Naive B cell (primary cell): ENCODE measurements around the gene VSNL1. TPM values are rescaled to one million over a fixed set of nuclear protein-coding genes. Genes with fewer than 3 reads are reported as not detected.

Experiments
- ATAC-seq, 2 donors: fragments of 150-1000 bp; cut with Tn5 transposase; 2 replicates each; pipeline ENCODE4 v1.10.0; 2021; ENCODE audit warnings: low read depth in 2 of 2, mild to moderate bottlenecking in 2 of 2, moderate library complexity in 2 of 2
- DNase-seq: peaks from one replicate; pipeline ENCODE4 v3.0.0; 2022
- H3K27ac Mint-ChIP-seq, 6 donors: one replicate each; pipeline ENCODE4 v1.8.0; 2020 to 2022; ENCODE audit warnings: mild to moderate bottlenecking in 6 of 6, mixed read lengths in 6 of 6, moderate library complexity in 5 of 6, inconsistent platforms in 2 of 6
- H3K27me3 Mint-ChIP-seq, 3 donors: one replicate each; pipeline ENCODE4 v1.8.0; 2021 to 2022; ENCODE audit warnings: mixed read lengths in 3 of 3, mild to moderate bottlenecking in 1 of 3
- H3K36me3 Mint-ChIP-seq, 2 donors: one replicate each; pipeline ENCODE4 v1.8.0; 2020 to 2022; ENCODE audit warnings: mixed read lengths in 2 of 2, inconsistent platforms in 1 of 2, mild to moderate bottlenecking in 1 of 2
- H3K4me1 Mint-ChIP-seq, 3 donors: one replicate each; pipeline ENCODE4 v1.8.0; 2020 to 2022; ENCODE audit warnings: mixed read lengths in 3 of 3, inconsistent platforms in 1 of 3, mild to moderate bottlenecking in 1 of 3, moderate library complexity in 1 of 3
- H3K4me3 Mint-ChIP-seq, 8 donors: one replicate each; pipeline ENCODE4 v1.8.0; 2020 to 2022; ENCODE audit warnings: mild to moderate bottlenecking in 8 of 8, mixed read lengths in 8 of 8, moderate library complexity in 8 of 8, inconsistent platforms in 2 of 8
- H3K9me3 Mint-ChIP-seq, 7 donors: one replicate each; pipeline ENCODE4 v1.8.0; 2020 to 2022; ENCODE audit warnings: mixed read lengths in 7 of 7, mild to moderate bottlenecking in 5 of 7, inconsistent platforms in 2 of 7, moderate library complexity in 1 of 7
- polyA plus RNA-seq, 6 donors: library from polyadenylated mRNA; unstranded; fragments of 300-500 nt; fragmentation: Illumina TruSeq; gene quantifications; one replicate each; pipeline ENCODE4 v1.2.3, GENCODE V29; 2021; ENCODE audit warnings: low read depth in 6 of 6

VSNL1 gene
- polyA plus RNA-seq, 6 donors from 2014 or later: not detected

- Mint-ChIP-seq H3K4me1 (peaks cover 2 to 6% (median 4%) of the 10 kb centered on the region in 3 donors), H3K4me3 (no peak overlapping the region), H3K27ac (no peak overlapping the region), H3K27me3 (no peaks in the 10 kb centered on the region), H3K36me3 (peaks cover 11 to 34% of the 10 kb centered on the region in 2 donors), H3K9me3 (peaks cover 0 to 3% (median 0%) of the 10 kb centered on the region in 7 donors)
- ATAC-seq (no peak), DNase-seq (no peak)
Measured at GRCh38 chr2:17688600-17688999, 148.1 kb downstream of the VSNL1 start.

- no peak for ATAC-seq
- H3K4me1 Mint-ChIP-seq: peaks cover 2 to 6% (median 4%) of the 10 kb centered on the region in 3 donors
- H3K36me3 Mint-ChIP-seq: peaks cover 11 to 38% of the 10 kb centered on the region in 2 donors
- peaks cover 0 to 3% (median 0%) of the 10 kb centered on the region in 7 donors for H3K9me3 Mint-ChIP-seq
- DNase-seq: no peak
- H3K27me3 Mint-ChIP-seq: no peaks in the 10 kb centered on the region
- no peak overlapping the region for H3K4me3 Mint-ChIP-seq
- peak overlapping the region in 1 of 6 donors; percentile 27 for H3K27ac Mint-ChIP-seq
Measured at GRCh38 chr2:17689010-17689409, 148.5 kb downstream of the VSNL1 start.

DNA sequence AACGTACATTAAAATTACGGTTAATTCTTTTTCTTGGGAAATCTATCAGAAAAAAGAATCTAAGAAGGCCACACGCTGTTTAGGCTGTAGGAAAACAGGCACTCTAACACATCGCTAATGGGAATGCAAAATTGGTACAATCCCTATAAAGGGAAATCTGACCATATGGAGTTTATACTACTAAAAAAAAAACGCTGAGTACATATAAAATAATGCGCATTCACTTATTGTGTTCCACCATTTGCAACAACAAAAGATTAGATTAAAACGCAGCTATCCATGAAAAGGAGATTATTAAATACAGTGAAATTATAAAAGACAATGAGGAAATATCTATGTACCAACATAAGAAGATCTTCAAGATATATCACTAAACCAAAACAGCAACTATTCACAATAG is 150.3 kb downstream of the VSNL1 start:
- Mint-ChIP-seq H3K36me3 (peaks cover 11 to 34% of the 10 kb centered on the region in 2 donors), H3K4me1 (peaks cover 0 to 2% (median 0%) of the 10 kb centered on the region in 3 donors)
- ATAC-seq: no peak

More for the DNA sequence above, 150.3 kb downstream of the VSNL1 start:
- Mint-ChIP-seq H3K27ac (no peak overlapping the region), H3K9me3 (peaks cover 0 to 3% (median 0%) of the 10 kb centered on the region in 7 donors), H3K27me3 (no peaks in the 10 kb centered on the region), H3K4me3 (no peak overlapping the region)
- DNase-seq: no peak

Other genes with a start within 250 kb of the VSNL1 start
- not detected for gene RAD51AP2, start 22.3 kb upstream of the VSNL1 start, polyA plus RNA-seq
- gene SMC6, start 213.1 kb downstream of the VSNL1 start, polyA plus RNA-seq: 10 to 100 TPM; 34.4 to 64.8 (median 45.1) TPM
- gene GEN1, start 213.4 kb downstream of the VSNL1 start, polyA plus RNA-seq: 1 to 10 TPM; 1.3 to 6.2 (median 4.6) TPM